Epithelial cell of esophagus (primary cell): Measurements from ENCODE around the gene TEX35.
A peak's percentile ranks its signal among the peaks of the same experiment; 100 is the strongest.

Source experiments
- DNase-seq: peaks from one replicate; pipeline ENCODE4 v3.0.0; 2010; ENCODE audit warnings: low read depth
- H3K4me3 ChIP-seq: 2 replicates; pipeline ENCODE4 v1.5.1; 2011; ENCODE audit warnings: mild to moderate bottlenecking, low read length, control low read depth
- CTCF ChIP-seq: IDR thresholded peaks from 2 replicates; pipeline ENCODE4 v1.5.1; 2011; ENCODE audit warnings: low read depth, mild to moderate bottlenecking, low read length, control low read depth, inconsistent platforms; ENCODE audit not compliant: insufficient read depth; ENCODE audit errors: missing control alignments

TEX35 gene

GRCh38 chr1:178538192-178538916, 25.4 kb downstream of the TEX35 start:
- no peak for TF ChIP-seq CTCF
- peak; percentile 70 for DNase-seq
- H3K4me3 ChIP-seq = no peak overlapping the region

- no peak for DNase-seq
- H3K4me3 ChIP-seq = no peak overlapping the region
- TF ChIP-seq CTCF = no peak
Observed at GRCh38 chr1:178539291-178539690, 26.4 kb downstream of the TEX35 start.

GRCh38 chr1:178540204-178540603, 27.3 kb downstream of the TEX35 start:
- TF ChIP-seq CTCF = no peak
- no peak overlapping the region for H3K4me3 ChIP-seq
- no peak for DNase-seq

- DNase-seq = peak; percentile 59
- no peak for TF ChIP-seq CTCF
- no peak overlapping the region for H3K4me3 ChIP-seq
Observed at GRCh38 chr1:178540646-178541045, 27.7 kb downstream of the TEX35 start.

DNA sequence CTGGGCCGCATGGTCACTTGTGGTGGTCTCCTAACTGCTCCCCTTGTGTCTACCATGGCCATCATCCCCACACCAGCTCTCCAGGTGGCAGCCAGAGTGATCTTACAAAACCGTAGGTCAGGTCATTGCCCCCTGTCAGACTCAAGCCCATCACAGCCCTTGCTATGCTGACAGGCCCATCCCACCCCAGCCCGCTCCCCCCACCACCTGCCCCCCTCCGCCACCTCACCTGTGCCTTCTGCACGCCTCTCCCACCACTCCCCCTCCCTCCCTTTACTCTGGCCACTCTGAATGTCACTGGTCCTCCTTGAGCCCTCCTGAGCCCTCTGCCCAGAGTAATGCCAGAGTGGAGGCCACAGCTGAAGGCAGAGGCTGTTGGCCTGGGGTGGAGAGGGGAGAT, 28.5 kb downstream of the TEX35 start:
- no peak overlapping the region for H3K4me3 ChIP-seq
- no peak for DNase-seq
- no peak for TF ChIP-seq CTCF

- TF ChIP-seq CTCF = no peak
Observed at GRCh38 chr1:178541829-178542553, 29.1 kb downstream of the TEX35 start.

More at GRCh38 chr1:178541829-178542553, 29.1 kb downstream of the TEX35 start:
- H3K4me3 ChIP-seq = peak overlapping the region; percentile 92
- peak; percentile 10 for DNase-seq
